HG03460 (cell line): ENCODE measurements around the gene PPME1.

Source experiments
- ATAC-seq: cut with Tn5 transposase; IDR thresholded peaks from one replicate; pipeline ENCODE4 v1.9.1; 2021; ENCODE audit not compliant: unreplicated experiment

Gene PPME1

GRCh38 chr11:74159642-74160041 is 11.4 kb upstream of the PPME1 start:
- ATAC-seq: no peak

DNA sequence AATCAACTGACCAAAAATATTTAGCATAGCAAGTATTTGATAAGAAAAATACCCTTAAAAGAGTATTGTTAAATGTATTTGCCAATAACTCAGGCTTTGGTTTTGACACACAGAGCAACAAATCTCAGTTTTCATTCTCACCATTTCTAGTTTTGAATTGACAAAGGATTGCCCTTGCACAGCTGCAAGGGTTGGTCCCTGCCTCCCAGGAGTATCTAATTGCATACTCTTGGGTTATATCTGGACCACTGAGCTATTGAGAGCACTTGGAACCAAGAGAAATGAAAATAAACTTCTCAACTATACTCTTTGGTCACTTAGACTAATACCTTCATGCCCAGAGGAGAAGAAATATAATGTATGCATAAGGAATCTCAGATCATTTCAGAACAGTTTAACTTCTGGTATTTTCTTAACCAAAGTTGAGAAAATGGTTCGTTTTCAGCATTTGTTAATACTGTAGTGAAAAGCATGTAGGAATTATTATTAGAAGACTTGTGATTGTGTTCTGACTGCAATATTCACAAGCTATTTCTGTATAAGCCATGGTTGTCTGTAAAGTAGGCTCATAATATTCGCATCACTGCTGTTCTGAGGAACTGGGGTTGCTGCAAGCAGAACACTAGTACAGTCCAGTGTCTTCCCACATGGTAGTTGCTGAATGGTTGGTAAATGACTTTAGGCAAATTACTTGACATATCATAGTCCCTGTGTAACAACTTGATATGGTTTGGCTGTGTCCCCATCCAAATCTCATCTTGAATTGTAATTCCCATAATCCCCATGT is 8.2 kb upstream of the PPME1 start:
- peak; percentile 54 for ATAC-seq

GRCh38 chr11:74168838-74169237 is 2.3 kb upstream of the PPME1 start:
- ATAC-seq: no peak

DNA sequence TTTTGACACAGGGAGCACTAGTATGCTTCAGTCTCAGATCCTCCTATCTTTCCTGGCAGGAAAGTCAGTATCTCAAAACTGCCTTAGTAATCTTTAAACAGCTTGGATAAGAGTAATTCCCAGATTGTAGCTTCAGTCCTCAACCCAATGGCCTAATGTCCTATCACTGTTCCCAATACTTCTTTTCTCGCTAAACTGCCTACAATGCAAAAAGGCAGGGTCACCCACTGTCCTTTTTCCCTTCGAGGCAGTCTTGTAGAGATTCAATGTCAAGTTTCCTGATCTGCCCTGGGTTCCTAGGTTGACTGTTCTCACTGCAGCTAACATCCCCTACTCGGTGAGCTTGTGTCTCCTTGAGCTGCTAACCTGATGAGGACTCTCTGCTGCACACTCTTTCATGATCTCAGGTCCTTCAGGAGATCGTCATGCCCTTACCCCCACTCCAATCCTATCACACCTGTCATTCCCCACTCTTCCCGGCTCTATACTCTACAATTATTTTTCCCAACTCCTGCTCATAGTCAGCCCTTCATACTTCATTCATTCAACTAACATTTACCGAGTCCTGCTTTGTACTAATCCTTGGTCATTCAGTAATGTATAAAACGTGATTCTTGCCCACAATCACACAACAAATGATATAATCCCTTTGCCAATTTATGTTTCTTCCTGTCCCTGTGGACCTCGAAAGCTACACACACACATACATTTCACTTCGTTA is 1.2 kb upstream of the PPME1 start:
- no peak for ATAC-seq

- ATAC-seq: no peak
These were observed 510 bp downstream of the PPME1 start for GRCh38 chr11:74171630-74171968.

DNA sequence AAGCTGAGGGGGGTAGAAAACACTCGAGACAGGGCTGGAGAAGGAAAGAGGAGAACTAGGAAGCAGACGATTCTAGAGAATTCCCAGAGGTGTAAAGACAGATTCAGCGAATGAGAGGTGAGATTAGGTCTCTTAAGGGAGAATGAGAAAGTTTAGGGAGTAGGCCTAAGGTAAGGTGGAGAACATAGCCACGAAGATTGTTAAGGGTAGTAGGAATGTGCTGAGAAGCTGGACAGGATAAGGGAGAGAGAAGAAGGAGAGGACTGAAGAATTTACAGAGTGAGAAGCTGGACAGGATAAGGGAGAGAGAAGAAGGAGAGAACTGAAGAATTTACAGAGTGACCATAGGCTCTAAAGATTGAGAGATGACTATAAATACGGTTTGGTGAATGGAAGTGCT is 908 bp downstream of the PPME1 start:
- ATAC-seq: no peak

GRCh38 chr11:74175920-74176319 is 4.8 kb downstream of the PPME1 start:
- ATAC-seq: no peak

GRCh38 chr11:74179234-74180052 is 8.4 kb downstream of the PPME1 start:
- ATAC-seq: no peak

DNA sequence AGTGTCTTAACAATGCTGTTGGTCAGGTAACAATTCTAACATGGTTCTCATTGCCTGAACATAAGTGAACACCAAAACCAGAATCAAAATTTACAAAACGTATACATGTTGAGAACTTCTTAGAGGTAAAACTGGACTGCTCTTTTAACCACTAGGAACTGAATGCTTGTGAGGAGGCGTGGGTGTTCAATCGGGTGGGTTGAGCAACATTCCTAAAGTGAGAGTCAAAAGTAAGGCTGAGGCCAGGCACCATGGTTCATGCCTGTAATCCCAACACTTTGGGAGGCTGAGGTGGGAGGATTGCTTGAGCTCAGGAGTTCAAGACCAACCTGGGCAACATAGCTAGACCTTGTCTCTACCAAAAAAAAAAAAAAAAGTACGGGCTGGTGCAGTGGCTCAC is 11.5 kb downstream of the PPME1 start:
- ATAC-seq: no peak

GRCh38 chr11:74185285-74185684 is 14.2 kb downstream of the PPME1 start:
- no peak for ATAC-seq

DNA sequence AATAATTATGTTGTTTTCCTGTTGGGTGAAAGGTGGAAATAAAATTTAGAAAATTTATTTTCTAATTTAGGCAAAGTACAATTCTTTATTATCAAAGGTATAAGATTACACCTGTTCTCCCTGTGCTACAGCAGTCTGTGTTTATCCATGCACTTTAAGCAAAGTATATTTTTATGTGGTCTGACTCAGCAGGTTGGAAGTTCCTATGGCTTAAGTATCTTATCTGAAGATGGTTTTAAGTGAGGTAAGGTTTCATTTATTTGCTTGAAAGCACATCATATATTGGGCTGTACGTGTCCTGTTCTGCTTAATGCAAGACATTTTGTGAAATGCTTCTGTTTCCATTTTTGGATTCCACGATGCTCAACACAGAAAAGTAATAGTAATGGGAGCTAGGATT is 14.6 kb downstream of the PPME1 start:
- ATAC-seq: no peak

- ATAC-seq: no peak
These were observed 24.7 kb downstream of the PPME1 start for GRCh38 chr11:74195828-74196227.

DNA sequence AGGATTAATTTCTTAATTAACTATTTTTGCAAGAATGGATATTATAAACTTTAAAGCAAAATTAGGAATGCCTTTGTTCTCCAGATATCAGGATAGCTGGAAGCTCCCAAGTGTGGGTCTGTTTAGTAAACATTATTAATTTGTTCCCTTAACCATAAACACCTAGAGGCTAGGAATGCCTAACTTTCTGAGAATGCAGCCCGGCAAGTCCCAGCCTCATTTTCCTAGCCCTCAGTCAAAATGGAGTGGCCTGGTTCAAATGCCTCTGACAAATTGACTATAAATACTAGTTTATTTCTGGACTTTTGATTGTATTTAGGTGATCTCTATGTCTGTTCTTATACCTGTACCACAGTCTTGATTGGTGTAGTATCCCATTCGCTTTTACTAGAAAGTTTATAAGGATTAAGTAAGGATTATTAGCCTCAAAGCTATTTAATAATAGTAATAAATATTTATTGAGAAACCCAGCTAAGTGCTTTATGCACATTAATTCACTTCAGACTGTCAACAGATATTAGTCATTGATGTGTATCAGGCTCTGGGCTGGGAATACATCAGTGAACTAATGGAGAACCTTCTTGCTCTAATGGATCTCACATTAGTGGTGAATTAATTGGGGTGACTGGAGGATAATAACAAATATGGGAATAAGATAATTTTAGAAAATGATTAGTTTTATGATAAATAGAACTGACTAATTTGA is 25.8 kb downstream of the PPME1 start:
- ATAC-seq: no peak

- ATAC-seq: no peak
These were observed 32.9 kb downstream of the PPME1 start for GRCh38 chr11:74203966-74204365.

DNA sequence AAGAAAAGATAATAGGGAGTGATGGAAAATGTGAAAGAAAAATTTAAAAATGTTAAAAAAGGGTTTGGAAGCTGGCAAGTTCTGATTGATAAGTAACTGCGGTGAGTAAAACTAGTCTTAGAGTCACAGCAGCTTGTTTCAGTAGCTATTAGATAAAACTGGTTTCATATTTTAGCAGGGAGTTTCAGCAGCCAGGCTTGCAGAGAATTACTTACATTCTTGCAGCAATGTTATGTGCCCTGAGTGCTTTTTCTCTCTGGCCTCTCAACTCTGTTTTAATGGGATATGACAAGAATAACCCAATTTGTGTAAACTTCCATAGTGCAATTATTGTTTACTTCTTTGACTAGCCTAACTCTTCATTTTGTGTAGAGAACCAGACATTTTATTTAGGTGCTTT is 33.6 kb downstream of the PPME1 start:
- no peak for ATAC-seq

GRCh38 chr11:74205181-74205580 is 34.1 kb downstream of the PPME1 start:
- ATAC-seq: no peak

- ATAC-seq: no peak
These were observed 35.7 kb downstream of the PPME1 start for GRCh38 chr11:74206746-74207145.

DNA sequence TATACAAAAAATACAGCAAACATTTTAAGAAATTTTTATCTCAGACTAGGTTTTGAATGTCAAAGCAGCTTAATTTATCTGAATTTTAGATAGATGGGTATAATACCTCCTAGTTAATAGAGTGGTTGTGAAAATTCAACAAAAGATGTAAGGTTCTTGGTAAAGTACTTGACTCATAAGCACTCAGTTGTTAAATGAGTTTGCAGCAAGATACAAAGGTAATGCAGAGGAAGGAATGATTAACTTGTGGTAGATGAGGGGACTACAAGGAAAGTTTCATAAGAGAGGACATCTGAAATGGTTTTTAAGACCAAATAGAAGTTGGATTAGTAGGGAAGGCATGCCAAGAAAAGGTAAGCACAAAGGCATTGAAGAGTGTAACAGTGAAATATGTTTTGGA is 37.4 kb downstream of the PPME1 start:
- ATAC-seq: no peak

DNA sequence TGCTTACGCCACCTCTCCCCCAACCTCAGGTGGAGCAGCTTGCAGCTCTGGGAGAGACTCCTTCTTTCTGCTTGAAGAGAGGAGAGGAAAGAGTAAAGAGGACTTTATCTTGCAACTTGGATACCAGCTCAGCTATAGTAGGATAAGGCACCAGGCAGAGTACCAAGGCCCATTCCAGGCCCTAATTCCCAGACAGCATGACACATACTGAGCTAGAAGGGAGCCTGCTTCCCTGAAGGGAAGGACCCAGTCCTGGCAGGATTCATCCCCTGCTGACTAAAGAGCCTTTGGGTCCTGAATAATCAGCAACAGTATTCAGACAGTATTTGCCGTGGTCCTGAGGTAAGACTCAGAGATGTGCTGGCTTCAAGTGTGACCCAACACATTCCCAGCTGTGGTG is 41.4 kb downstream of the PPME1 start:
- no peak for ATAC-seq

- no peak for ATAC-seq
These were observed 49.3 kb downstream of the PPME1 start for GRCh38 chr11:74220376-74220775.

DNA sequence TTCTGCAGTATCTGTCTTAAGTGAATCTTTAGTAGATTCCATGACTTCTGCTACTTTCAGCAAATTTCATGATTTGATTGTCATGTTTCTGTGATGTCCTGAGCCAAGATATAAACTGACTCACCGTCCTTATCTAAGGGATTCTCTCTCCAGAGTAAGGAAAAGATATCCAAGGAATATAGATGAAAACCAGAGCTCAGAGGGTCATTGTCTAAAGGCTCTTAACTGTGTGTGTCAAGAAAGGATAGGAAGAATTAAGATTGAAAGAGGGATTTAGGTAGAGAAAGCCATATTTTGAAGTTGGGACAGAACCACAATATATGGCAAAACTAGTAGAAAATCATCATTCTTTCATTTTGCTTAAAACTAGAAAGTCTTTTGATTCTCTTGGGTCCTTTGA is 50.7 kb downstream of the PPME1 start:
- no peak for ATAC-seq
